Measurements from ENCODE around the gene LAMA5.

- no peak for TF ChIP-seq CTCF (conservative IDR thresholded peaks at IDR 0.05; ENCODE audit: low read depth in 2 of 2)
- no peak for TF ChIP-seq CREB1 (CRISPR knock-in tag; IDR thresholded peaks at IDR 0.05; ENCODE audit: low read depth)
- TF ChIP-seq POLR2AphosphoS5 (IDR thresholded peaks at IDR 0.05; ENCODE audit: low read depth), result no peak
- no peak for TF ChIP-seq ZNF462 (CRISPR knock-in tag; IDR thresholded peaks at IDR 0.05)
- TF ChIP-seq, protein P1, sequence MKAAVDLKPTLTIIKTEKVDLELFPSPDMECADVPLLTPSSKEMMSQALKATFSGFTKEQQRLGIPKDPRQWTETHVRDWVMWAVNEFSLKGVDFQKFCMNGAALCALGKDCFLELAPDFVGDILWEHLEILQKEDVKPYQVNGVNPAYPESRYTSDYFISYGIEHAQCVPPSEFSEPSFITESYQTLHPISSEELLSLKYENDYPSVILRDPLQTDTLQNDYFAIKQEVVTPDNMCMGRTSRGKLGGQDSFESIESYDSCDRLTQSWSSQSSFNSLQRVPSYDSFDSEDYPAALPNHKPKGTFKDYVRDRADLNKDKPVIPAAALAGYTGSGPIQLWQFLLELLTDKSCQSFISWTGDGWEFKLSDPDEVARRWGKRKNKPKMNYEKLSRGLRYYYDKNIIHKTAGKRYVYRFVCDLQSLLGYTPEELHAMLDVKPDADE (IDR thresholded peaks at IDR 0.05), result no peak
- no peak for TF ChIP-seq EZH2phosphoT487 (IDR thresholded peaks at IDR 0.05; ENCODE audit: unreplicated experiment)
- no peak for TF ChIP-seq EZH2 (IDR thresholded peaks at IDR 0.05; ENCODE audit: low read depth, unreplicated experiment)
- TF ChIP-seq JUNB (IDR thresholded peaks at IDR 0.05; ENCODE audit: unreplicated experiment), result no peak
These were observed 41.8 kb downstream of the LAMA5 start for GRCh38 chr20:62325172-62325905.

All from GM23338 (cell line).